HUES6 (cell line): Measurements from ENCODE around the gene KLHL28.
A peak's percentile ranks its signal among the peaks of the same experiment; 100 is the strongest.

Source experiments
- H3K27ac ChIP-seq: 2 replicates; pipeline ENCODE4 v1.7.0; 2013; ENCODE audit warnings: low read depth, mild to moderate bottlenecking, low read length, inconsistent platforms
- H3K27me3 ChIP-seq: 2 replicates; pipeline ENCODE4 v1.6.1; 2013; ENCODE audit warnings: low read length; ENCODE audit not compliant: control insufficient read depth, insufficient read depth
- H3K36me3 ChIP-seq: 2 replicates; pipeline ENCODE4 v1.6.1; 2013; ENCODE audit warnings: low read length; ENCODE audit not compliant: control insufficient read depth, insufficient read depth
- H3K4me1 ChIP-seq: 2 replicates; pipeline ENCODE4 v1.6.1; 2013; ENCODE audit warnings: low read length; ENCODE audit not compliant: control insufficient read depth, insufficient read depth
- H3K4me3 ChIP-seq: 2 replicates; pipeline ENCODE4 v1.5.1; 2013; ENCODE audit warnings: low read depth, low read length
- H3K9ac ChIP-seq: one replicate; pipeline ENCODE4 v1.6.1; 2013; ENCODE audit warnings: mild to moderate bottlenecking, low read length
- H3K9me3 ChIP-seq: 2 replicates; pipeline ENCODE4 v1.6.1; 2013; ENCODE audit warnings: low read depth, low read length; ENCODE audit not compliant: control insufficient read depth, insufficient read depth

The KLHL28 gene, protein sequence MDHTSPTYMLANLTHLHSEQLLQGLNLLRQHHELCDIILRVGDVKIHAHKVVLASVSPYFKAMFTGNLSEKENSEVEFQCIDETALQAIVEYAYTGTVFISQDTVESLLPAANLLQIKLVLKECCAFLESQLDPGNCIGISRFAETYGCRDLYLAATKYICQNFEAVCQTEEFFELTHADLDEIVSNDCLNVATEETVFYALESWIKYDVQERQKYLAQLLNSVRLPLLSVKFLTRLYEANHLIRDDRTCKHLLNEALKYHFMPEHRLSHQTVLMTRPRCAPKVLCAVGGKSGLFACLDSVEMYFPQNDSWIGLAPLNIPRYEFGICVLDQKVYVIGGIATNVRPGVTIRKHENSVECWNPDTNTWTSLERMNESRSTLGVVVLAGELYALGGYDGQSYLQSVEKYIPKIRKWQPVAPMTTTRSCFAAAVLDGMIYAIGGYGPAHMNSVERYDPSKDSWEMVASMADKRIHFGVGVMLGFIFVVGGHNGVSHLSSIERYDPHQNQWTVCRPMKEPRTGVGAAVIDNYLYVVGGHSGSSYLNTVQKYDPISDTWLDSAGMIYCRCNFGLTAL

DNA sequence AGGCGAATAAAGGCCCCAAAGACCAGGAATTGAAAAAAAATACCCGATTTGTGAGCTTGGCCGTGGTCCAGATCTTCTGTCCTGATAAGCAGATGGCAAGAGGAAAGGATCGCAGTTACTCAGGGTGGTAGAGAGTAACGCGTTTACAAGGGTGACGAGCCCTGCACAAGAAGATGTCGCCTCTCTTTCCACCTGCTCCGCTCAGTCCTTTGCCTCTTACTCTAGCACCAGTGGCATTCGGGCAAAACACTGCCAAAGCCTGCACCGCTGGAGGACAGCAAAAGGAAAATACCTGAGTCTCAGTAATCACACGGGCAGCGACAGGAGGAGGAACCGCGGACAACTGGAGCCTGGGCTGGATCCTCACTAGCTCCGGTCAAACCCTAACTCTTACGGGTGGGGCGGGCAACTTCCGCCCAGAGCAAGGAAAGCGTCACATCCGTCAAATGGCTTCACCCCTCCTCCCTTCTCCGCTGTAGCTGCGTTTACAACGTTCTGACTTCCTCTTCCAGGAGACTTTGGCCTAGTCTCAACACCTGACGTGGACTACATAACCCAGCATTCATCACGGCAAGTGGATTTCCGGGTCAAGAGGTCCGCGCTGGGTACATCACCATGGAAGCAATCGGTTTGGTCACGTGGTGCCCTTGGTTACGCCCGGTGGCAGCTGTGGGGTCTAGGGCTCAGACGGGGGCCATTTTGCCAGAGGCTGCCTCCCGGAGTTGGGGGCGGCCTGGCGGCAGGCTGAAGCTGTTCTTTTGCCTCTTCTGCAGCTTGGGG lies at the start of gene KLHL28, which contains the start of gene TOGARAM1:
Gene KLHL28, minus strand, starts transcription at position 394 of the 780 bp plus-strand sequence. CDS start 16,019 bp downstream, outside the sequence.
Gene TOGARAM1, plus strand, starts transcription at position 637 of the 780 bp plus-strand sequence. CDS start 232 bp downstream, outside the sequence.
- no peaks in the 10 kb centered on the region for H3K27me3 ChIP-seq
- H3K4me3 ChIP-seq = peak within 1 kb of the TSS; percentile 93
- no peaks in the 10 kb centered on the region for H3K36me3 ChIP-seq
- H3K4me1 ChIP-seq = peaks cover 22% of the 10 kb centered on the region
- no peaks in the 10 kb centered on the region for H3K9me3 ChIP-seq
- H3K27ac ChIP-seq = peak within 1 kb of the TSS; percentile 4; the same call in 1 of the 2 replicates
- peak within 1 kb of the TSS; percentile 73 for H3K9ac ChIP-seq

DNA sequence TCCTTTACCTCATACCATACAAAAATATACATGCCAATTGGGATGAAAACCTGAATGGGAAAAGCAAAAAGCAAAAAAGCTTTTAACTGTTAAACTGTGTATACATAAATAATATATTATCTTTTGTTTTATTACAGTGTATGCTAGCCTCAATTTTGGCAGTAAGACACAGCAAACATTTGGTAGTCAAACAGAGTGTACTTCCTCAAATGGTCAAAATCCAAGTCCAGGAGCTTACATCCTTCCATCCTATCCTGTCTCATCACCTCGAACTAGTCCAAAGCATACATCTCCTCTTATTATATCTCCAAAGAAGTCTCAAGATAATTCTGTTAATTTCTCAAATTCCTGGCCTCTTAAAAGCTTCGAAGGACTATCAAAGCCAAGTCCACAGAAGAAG lies 42.2 kb upstream of the KLHL28 start:
- H3K4me1 ChIP-seq = no peaks in the 10 kb centered on the region
- H3K36me3 ChIP-seq = no peaks in the 10 kb centered on the region; the same call in 1 of the 2 replicates
- H3K27me3 ChIP-seq = no peaks in the 10 kb centered on the region
- H3K27ac ChIP-seq = no peak overlapping the region
- no peak overlapping the region for H3K4me3 ChIP-seq
- no peaks in the 10 kb centered on the region for H3K9me3 ChIP-seq
- H3K9ac ChIP-seq = no peak overlapping the region

DNA sequence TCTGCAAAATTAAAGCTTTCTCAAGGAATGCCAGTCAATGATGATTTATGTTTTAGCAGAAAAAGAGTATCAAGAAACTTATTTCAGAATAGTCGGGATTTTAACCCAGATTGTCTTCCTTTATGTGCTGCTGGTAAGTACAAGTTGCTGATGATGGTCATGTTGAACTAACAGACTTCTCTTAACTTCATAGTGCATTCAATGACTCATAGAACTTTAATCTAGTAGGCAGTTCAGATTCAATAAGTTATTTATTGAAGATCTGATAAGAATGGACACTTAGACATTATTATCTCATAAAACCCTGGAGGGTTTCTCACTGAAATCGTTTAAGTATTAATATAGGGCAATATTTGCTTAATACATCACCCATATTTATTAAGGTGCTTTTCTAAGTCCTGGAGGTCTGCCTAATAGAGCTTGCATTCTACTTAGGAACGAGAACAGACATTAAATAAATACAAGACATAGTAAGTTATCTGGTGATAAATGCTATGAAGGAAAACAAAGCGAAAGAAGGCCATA lies 34.1 kb upstream of the KLHL28 start:
- no peak overlapping the region for H3K9ac ChIP-seq
- H3K9me3 ChIP-seq = no peaks in the 10 kb centered on the region
- peaks cover 6% of the 10 kb centered on the region for H3K36me3 ChIP-seq
- H3K4me3 ChIP-seq = no peak overlapping the region
- H3K4me1 ChIP-seq = no peaks in the 10 kb centered on the region
- H3K27ac ChIP-seq = no peak overlapping the region
- no peaks in the 10 kb centered on the region for H3K27me3 ChIP-seq

DNA sequence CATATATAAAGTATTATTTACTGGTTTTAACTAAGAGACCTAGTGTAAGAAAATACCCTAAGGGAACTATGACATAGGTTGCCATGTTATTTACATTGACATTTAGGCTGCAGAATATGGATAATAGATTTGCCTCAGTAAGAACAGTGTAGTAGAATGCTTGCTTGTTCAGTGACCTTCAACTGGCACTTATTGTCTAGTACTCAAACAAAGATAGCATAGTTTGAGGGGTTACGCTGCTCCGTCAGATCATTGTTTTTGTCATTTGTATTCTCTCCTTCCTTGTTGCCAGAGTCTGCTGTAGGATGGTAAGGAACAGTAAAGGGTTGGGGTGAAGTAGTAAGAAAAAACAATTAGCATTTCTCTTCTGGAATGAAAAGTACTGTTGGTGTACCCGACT lies 33.4 kb upstream of the KLHL28 start:
- Histone ChIP-seq H3K9me3 (no peaks in the 10 kb centered on the region), H3K4me1 (no peaks in the 10 kb centered on the region)

DNA sequence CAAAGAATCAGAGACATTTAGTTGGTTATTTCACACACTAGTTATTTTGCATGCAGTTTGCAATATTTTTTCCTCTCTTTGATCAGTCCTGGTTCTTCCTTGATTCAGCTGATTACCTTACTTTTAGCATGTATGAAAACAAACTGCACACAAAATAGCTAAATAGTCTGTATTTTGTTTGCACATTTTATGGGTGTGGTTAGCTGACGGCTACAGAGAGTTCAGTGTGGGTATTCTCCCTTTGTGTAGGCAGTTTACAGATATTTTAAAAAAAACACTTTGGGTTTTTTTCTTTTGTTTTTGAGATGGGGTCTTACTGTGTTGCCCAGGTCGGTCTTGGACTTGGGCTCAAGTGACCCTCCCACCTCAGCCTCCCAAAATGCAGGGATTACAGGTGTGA lies 28.8 kb upstream of the KLHL28 start:
- no peaks in the 10 kb centered on the region for H3K9me3 ChIP-seq
- no peak overlapping the region for H3K9ac ChIP-seq
- no peaks in the 10 kb centered on the region for H3K36me3 ChIP-seq
- H3K4me1 ChIP-seq = no peaks in the 10 kb centered on the region
- H3K27ac ChIP-seq = no peak overlapping the region
- H3K4me3 ChIP-seq = no peak overlapping the region
- H3K27me3 ChIP-seq = no peaks in the 10 kb centered on the region

More for the DNA sequence above, 33.4 kb upstream of the KLHL28 start:
- H3K9ac ChIP-seq = no peak overlapping the region
- H3K27ac ChIP-seq = no peak overlapping the region
- H3K36me3 ChIP-seq = peaks cover 6% of the 10 kb centered on the region
- no peak overlapping the region for H3K4me3 ChIP-seq
- H3K27me3 ChIP-seq = no peaks in the 10 kb centered on the region

DNA sequence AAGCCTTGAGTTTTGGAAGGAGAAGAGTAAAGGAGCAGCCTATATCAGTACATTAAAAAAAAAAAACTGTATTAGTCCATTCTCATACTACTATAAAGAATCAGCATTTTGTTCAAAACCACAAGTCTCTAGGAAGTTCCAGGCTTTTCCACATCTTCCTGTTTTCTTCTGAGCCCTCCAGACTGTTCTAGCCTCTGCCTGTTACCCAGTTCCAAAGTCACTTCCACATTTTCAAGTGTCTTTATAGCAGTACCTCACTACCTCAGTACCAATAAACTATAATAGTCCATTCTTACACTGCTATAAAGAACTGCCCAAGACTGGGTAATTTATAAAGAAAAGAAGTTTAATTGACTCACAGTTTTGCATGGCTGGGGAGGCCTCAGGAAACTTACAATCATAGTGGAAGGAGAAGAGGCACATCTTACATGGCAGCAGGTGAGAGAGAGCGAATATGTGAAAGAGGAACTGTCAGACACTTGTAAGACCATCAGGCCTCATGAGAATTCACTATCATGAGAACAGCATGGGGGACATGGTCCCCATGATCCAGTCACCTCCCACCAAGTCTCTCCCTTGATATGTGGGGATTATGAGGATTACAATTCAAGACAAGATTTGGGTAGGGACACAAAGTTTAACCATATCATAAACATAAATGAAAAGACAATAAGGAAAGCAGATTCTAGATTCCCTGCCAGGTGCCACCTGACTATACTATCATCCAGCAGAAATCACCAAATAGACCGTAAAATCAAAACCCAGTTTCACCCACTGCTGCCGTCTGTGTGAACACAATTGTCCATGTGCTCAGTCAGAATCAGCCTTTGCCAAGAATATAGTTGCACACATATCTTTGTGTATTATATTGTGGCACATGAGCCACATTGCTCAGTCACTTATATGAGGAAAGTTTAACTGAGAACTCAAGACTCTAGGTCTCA lies 28.0 kb upstream of the KLHL28 start:
- Histone ChIP-seq H3K4me1 (no peaks in the 10 kb centered on the region), H3K27ac (no peak overlapping the region), H3K4me3 (no peak overlapping the region), H3K9me3 (no peaks in the 10 kb centered on the region), H3K36me3 (no peaks in the 10 kb centered on the region), H3K9ac (no peak overlapping the region), H3K27me3 (no peaks in the 10 kb centered on the region)

DNA sequence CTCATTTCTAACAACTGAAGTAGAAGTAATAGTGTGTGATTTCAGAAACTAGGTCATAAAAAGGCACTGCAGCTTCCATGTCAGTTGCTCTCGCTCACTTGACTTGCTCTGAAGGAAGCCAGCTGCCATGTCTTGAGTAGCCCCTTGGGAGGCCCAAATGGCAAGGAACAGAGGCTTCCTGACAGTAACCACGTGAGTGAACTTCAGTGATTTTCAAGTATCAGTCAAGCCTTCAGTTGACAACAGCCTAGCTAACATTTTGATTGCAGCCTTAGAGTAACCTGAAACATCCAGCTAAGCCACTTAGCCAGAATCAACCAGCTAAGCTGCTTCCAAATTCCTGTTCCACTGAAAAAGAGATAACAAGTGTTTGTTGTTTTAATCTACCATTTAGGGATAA lies 26.9 kb upstream of the KLHL28 start:
- Histone ChIP-seq H3K4me3 (no peak overlapping the region), H3K27me3 (no peaks in the 10 kb centered on the region), H3K27ac (no peak overlapping the region), H3K36me3 (no peaks in the 10 kb centered on the region), H3K9ac (no peak overlapping the region), H3K4me1 (no peaks in the 10 kb centered on the region), H3K9me3 (no peaks in the 10 kb centered on the region)

DNA sequence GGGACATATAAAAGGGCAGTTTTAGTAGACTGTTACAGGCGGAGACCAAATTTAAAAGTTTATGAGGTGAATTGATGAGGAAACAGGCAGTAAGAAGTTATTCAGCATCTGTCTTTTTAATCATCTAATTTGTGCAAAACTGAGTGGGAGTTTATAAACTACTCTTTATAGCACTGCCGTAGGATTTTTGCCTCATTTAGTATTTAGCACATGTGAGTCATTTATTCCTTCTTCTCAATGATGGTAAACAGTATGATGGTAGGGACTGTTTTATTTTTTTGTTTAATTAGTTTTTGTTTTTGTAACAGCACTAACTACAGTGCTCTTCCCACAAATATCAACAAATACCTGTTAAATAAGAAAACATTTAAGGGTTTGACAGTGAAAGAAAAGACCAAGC lies 20.8 kb upstream of the KLHL28 start:
- Histone ChIP-seq H3K4me3 (no peak overlapping the region), H3K27me3 (no peaks in the 10 kb centered on the region), H3K9me3 (no peaks in the 10 kb centered on the region), H3K36me3 (no peaks in the 10 kb centered on the region), H3K9ac (no peak overlapping the region), H3K27ac (no peak overlapping the region), H3K4me1 (no peaks in the 10 kb centered on the region)

DNA sequence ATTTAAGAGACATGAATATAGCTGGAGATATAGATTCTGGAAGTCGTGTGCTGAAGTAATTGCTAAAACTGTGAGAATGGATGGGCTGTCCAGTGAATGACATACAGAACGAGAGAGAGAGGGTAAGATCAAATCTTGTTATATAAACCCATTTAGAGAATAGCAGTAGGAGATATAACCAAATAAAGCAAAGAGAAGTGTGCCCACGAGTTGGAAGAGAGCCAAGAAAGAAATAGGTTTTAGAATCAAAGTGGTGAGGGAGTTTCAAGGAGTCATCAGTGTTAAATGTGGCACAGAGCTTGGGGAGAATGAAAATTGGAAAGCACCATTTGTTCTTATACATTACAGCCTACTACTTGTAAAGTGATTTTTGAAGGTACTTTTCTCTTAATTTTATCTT lies 19.5 kb upstream of the KLHL28 start:
- H3K4me3 ChIP-seq = no peak overlapping the region
- H3K27ac ChIP-seq = no peak overlapping the region
- H3K9me3 ChIP-seq = no peaks in the 10 kb centered on the region
- H3K27me3 ChIP-seq = no peaks in the 10 kb centered on the region
- no peak overlapping the region for H3K9ac ChIP-seq
- no peaks in the 10 kb centered on the region for H3K36me3 ChIP-seq
- no peaks in the 10 kb centered on the region for H3K4me1 ChIP-seq

DNA sequence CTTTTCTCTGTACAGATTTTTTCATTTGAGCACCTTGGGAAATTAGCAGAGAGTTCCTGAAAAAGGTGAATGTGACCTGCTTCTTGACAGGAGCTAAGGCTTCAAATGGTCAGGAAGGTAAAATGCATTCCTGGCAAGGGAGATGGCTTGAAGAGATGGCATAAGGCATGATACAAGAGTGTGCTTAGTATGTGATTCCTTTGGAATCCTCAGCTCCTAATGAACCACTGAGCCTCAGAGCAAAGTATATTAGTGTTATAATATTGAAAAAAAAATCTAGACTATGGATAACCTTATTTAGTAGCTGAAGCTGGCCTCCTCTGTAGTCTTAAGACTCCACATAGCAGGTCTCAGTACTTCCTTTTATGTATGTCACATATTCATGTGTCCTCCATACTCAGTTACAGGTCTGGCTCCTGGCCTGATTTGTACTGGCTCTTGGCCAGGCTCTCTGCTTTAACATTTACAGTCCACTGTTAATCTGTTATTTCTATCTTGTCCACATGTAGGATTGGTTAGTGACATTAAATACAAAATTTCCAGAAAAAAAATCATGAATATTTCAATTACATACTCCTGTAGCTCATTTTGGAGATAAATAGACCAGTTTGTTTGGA lies 18.1 kb upstream of the KLHL28 start:
- Histone ChIP-seq H3K36me3 (no peaks in the 10 kb centered on the region), H3K9ac (no peak overlapping the region), H3K4me3 (no peak overlapping the region), H3K27me3 (no peaks in the 10 kb centered on the region), H3K4me1 (no peaks in the 10 kb centered on the region), H3K27ac (no peak overlapping the region), H3K9me3 (no peaks in the 10 kb centered on the region)
